HG03095 (cell line): ENCODE measurements around the gene EGLN1.

Experiments
- ATAC-seq: cut with Tn5 transposase; IDR thresholded peaks from one replicate; pipeline ENCODE4 v1.9.1; 2021; ENCODE audit warnings: moderate library complexity; ENCODE audit not compliant: unreplicated experiment

EGLN1 gene

GRCh38 chr1:231422798-231423309 lies 767 bp upstream of the EGLN1 start:
- no peak for ATAC-seq

- ATAC-seq: peak; percentile 33
Observed at GRCh38 chr1:231421546-231421970, 529 bp downstream of the EGLN1 start.

DNA sequence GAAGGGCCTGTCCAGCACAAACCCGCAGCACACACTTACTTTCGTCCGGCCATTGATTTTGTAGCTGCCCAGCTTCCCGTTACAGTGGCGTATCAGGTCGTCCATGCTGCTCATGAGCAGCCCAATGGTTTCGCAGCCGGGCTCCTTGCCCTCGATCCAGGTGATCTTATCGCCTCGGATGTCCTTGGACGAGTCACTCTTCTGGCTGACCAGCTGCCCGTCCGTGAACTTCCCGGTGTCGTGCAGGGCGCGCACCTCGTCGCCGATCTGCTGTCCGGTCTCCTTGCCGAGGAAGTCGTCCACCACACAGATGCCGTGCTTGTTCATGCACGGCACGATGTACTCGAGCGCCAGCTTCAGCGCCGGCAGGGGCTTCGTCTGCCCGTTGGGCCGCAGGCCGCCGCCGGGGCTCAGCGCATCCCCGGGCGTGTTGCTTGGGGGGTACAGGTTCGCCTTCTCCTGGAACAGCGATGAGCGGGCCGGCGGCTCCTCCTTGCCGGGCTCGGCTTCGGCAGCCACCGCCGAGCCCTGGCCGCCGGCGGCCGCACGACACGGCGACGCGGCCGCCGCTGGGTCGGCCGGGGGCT lies 1.0 kb downstream of the EGLN1 start:
- ATAC-seq: peak; percentile 10

- ATAC-seq: no peak
Observed at GRCh38 chr1:231420299-231420958, 1.7 kb downstream of the EGLN1 start.

GRCh38 chr1:231419738-231420298 lies 2.3 kb downstream of the EGLN1 start:
- no peak for ATAC-seq

DNA sequence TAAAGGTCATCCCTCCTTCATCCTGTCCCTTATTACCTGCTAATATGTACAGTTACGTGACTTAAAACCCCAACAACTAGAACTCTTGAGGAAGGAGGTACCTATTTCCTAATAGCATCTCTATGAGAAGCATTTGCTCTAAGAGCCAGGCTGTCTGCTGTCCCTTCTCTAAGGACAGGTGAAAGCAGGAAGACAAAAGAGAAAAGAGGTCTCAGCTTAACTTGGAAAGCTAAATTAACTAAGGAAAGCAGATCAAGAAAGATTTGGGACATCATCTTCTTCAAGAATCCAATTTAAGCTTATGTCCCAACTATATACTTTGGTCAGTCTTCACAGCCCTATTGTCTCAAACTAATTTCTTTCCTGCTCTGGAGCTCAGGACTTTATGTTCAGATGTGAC lies 2.9 kb downstream of the EGLN1 start:
- ATAC-seq: no peak

DNA sequence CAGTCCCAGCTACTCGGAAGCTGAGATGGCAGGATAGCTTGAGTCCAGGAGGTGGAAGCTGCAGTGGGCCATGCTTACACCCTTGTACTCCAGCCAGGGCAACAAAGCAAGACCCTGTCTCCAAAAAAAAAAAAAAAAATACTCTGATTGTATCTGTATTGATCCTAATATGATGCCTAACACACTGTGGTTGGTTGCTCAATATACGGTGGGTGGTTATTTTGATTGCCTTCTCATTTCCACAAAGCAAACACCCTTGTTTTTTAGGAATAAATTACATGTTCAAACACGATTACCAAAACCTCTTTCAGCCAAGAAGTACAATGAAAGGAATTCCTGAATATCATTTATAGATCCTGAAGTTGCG lies 3.4 kb downstream of the EGLN1 start:
- ATAC-seq: no peak

- ATAC-seq: no peak
Observed at GRCh38 chr1:231418101-231418740, 3.9 kb downstream of the EGLN1 start.

- no peak for ATAC-seq
Observed at GRCh38 chr1:231417513-231417912, 4.6 kb downstream of the EGLN1 start.

DNA sequence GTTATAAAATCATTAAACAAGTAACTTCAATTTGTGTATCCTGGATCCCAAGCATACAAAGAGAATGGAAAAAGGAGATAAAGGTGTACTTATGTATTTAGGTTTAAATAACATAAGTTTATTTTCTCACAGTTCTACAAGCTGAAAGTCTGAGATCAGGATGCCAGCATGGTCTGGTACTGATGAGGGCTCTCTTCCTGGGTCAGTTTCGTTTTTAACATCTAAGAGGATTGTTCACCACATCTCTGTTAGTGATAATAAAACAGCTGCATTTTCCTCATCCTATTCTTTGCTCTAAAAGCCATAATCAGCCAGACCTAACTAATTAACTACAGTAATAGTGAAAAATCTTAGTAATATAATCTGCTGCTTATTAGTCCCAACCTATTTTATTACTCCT lies 5.2 kb downstream of the EGLN1 start:
- no peak for ATAC-seq

- ATAC-seq: no peak
Observed at GRCh38 chr1:231415018-231415583, 7.0 kb downstream of the EGLN1 start.

DNA sequence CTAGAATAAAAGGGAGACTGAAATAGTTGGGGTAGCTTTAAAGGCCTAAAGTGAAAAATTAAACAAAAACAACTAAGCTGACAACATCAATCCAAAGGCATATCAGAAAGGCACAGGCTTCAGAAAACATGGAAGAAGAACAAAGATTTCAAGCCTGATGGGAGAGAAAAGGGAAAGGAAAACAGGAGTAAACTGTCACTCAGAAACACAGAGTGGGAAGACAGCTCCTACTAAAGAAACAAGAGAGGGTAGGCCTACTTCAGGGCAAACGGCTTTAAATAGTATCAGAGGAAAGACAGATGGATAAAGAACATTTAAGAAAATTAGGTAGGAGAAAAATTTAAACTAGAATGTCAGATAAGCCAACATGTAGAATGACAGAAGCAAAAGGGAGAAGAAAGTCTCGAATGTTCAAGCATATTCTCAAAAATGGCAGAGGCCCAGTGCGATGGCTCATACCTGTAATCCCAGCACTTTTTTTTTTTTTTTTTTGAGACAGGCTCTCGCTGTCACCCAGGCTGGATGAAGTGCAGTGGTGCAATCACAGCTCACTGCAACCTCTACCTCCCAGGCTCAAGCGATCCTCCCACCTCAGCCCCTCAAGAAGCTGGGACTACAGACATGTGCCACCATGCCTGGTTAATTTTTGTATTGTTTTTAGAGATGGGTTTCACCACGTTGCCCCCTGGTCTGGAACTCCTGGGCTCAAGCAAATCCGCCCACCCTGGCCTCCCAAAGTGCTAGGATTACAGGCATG lies 7.6 kb downstream of the EGLN1 start:
- no peak for ATAC-seq

DNA sequence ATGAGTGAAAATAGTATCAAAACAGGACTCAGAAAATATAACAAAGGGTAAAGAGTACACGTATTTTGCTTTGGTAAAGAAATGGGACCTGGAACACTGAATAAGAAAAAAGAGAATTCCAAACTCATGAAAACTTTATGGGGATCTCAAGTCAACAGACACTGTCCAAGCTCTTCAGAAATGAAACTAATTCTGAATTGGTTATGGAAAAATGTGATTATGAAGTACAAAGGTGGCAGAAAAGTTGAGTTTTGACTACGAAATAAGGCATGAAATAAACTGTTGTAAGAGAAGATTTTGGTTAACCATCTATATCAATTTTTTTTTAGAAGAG lies 8.4 kb downstream of the EGLN1 start:
- no peak for ATAC-seq

- no peak for ATAC-seq
Observed at GRCh38 chr1:231411036-231411531, 11.0 kb downstream of the EGLN1 start.

- ATAC-seq: no peak
Observed at GRCh38 chr1:231410036-231410612, 12.0 kb downstream of the EGLN1 start.

DNA sequence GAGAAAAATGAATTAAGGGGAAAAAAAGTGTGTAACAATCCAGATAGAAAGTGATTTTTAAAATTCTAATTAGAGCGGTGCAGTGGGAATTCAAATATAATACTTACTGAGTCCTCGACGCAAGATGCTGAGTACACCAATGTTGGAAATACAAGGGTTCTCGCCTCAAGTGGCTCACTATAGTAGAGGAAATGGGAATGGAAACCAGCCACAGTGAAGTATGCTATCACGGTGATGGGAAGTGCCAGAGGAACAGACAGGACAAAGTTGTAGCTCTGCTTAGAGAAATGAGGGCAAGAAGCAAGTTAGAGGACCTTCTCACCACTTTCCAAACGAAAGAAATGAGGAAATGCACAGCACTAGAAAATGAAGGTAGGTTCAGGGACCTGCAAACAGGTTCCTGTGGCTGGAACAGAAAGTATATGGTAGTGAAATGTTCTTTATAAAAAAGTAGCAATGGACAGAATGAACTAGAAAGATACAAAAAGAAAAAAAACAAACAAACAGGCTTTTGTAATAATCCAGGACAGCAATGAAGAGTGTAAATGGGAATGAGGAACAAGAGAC lies 13.5 kb downstream of the EGLN1 start:
- no peak for ATAC-seq

DNA sequence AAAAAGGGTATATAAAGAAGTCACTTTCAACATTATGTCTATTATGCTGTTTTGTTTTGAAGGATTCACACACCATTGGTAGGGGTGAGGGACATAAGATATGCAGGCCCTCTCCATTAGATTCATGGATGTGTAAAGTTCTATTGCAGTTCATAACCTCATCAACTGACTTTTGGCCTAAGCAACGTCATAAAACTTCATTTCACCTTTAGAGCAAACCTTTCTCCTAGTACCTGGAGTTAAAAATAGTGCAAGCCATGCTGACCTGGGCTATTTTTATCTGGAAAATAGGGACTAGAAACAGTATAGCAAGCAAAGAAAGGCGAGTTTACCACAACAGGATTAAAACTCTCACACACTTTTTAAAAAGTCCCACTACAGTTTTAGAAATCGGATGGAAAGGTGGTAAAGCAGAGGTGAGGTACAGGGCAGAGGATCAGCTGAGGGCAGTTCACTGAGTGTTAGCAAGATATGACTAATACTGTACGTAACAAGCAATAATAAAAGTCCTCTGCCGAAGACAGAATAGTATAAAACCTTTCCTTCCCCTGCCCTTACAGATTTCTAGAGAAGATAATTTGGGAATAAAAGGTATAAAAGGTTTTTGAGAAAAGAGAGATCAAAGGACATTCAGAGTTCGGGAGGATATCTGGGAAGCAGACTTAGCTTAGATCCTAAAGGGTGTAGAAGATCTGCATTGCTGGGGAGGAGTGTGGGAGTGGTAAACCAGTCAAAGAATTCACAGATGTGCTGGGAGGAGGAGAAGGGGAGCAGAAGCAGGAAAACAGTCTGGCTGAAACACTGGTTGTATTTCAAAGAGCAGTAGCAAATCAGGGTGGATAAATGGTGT lies 14.3 kb downstream of the EGLN1 start:
- ATAC-seq: no peak

GRCh38 chr1:231407049-231407448 lies 15.0 kb downstream of the EGLN1 start:
- no peak for ATAC-seq

DNA sequence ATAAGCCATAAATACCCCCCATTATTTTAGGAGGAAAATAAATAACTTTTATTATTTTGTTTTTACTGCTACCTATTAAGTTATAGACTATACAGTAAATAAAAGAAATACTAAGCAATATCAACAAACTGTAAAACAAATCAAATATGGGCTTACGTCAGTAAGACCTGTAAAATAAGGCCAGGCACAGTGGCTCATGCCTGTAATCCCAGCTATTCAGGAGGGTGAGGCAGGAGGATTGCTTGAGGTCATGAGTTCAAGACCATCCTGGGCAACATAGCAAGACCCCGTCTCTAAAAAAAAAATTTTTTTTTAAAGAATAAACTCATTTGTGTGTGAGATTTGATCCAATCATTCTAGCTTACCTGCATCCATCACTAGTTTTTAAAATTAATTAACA lies 17.8 kb downstream of the EGLN1 start:
- no peak for ATAC-seq
